Activated CD8-positive, alpha-beta memory T cell treated with anti-CD3 and anti-CD28 coated beads, Interleukin-2, amount 50 U/mL, for 4 hours (primary cell): ENCODE data around the gene PNPLA6.
A peak's percentile ranks its signal among the peaks of the same experiment; 100 is the strongest.

Experiments
- DNase-seq: peaks from one replicate; pipeline ENCODE4 v3.0.0-alpha.2; 2020

Gene PNPLA6

GRCh38 chr19:7535047-7535997 is at the start of gene PNPLA6:
Gene PNPLA6 (plus strand): TSS chr19:7535717. CDS start chr19:7535789, 72 bp downstream.
- peak; percentile 96 for DNase-seq

- no peak for DNase-seq
Observed at GRCh38 chr19:7486923-7487322, 48.6 kb upstream of the PNPLA6 start.

GRCh38 chr19:7488736-7489353 is 46.7 kb upstream of the PNPLA6 start, which contains the start of gene PEX11G:
Gene PEX11G (minus strand): TSS chr19:7489035. CDS start chr19:7489010, 25 bp downstream.
- peak; percentile 93 for DNase-seq

- DNase-seq: no peak
Observed at GRCh38 chr19:7489609-7490044, 45.9 kb upstream of the PNPLA6 start.

- peak; percentile 32 for DNase-seq
Observed at GRCh38 chr19:7492142-7492541, 43.4 kb upstream of the PNPLA6 start.

GRCh38 chr19:7492558-7492957 is 43.0 kb upstream of the PNPLA6 start:
- DNase-seq: no peak

- no peak for DNase-seq
Observed at GRCh38 chr19:7494416-7495098, 41.0 kb upstream of the PNPLA6 start.

GRCh38 chr19:7497292-7497691 is 38.2 kb upstream of the PNPLA6 start:
- no peak for DNase-seq

GRCh38 chr19:7500811-7501450 is 34.6 kb upstream of the PNPLA6 start:
- no peak for DNase-seq

GRCh38 chr19:7502552-7502951 is 33.0 kb upstream of the PNPLA6 start:
- DNase-seq: no peak

GRCh38 chr19:7504684-7505083 is 30.8 kb upstream of the PNPLA6 start:
- no peak for DNase-seq

- DNase-seq: no peak
Observed at GRCh38 chr19:7505288-7505681, 30.2 kb upstream of the PNPLA6 start.

GRCh38 chr19:7505682-7506384 is 29.7 kb upstream of the PNPLA6 start:
- no peak for DNase-seq

- no peak for DNase-seq
Observed at GRCh38 chr19:7506385-7507328, 28.9 kb upstream of the PNPLA6 start.

GRCh38 chr19:7507884-7508283 is 27.6 kb upstream of the PNPLA6 start:
- DNase-seq: no peak

GRCh38 chr19:7509625-7510024 is 25.9 kb upstream of the PNPLA6 start:
- DNase-seq: no peak

- DNase-seq: no peak
Observed at GRCh38 chr19:7512400-7512851, 23.1 kb upstream of the PNPLA6 start.

GRCh38 chr19:7513809-7514642 is 21.5 kb upstream of the PNPLA6 start:
- no peak for DNase-seq

GRCh38 chr19:7515110-7515644 is 20.3 kb upstream of the PNPLA6 start:
- no peak for DNase-seq
